ENCODE data around the gene ADK. TPM values are rescaled to one million over a fixed set of nuclear protein-coding genes. Genes with fewer than 3 reads are reported as not detected.
A peak's percentile ranks its signal among the peaks of the same experiment; 100 is the strongest.
"Not testable (repeated sequence)": the region's sequence is repeated elsewhere in the genome, so short reads cannot be mapped to it uniquely, and the experiment has no call there.

Gene ADK
- total and polyA plus RNA-seq, 2 experiments from 2014 or later: 46.7 to 53.7 TPM

DNA sequence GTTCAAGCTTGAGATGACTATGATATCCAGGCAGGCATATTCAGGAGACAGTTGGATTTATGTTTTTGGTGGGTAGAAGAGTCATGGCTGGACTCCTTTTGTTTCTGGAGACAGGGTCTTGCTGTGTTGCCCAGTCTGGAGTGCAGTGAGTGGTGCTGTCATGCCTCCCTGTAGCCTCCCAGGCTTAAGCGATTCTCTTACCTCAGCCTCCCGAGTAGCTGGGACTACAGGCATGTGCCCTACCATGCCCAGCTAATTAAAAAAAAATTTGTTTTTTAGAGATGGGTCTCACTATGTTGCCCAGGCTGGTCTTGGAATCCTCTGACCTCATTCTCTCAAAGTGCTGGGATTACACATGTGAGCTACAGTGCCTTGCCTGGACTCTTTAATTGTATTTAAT is 62.0 kb downstream of the ADK start:
- Histone ChIP-seq H3K36me3 (replicated peaks; ENCODE audit: insufficient read depth, low read depth) (no peaks in the 10 kb centered on the region), H3K9me3 (ENCODE audit: low read depth) (no peaks in the 10 kb centered on the region), H3K4me3 (no peak overlapping the region), H4K20me1 (ENCODE audit: insufficient read depth, poor library complexity, severe bottlenecking) (no peaks in the 10 kb centered on the region), H3K4me2 (no peak overlapping the region), H3K79me2 (peaks cover 44% of the 10 kb centered on the region), H3K4me1 (ENCODE audit: insufficient read depth) (no peaks in the 10 kb centered on the region), H2AFZ (no peak overlapping the region), H3K27ac (no peak overlapping the region), H3K9me2 (replicated peaks; ENCODE audit: insufficient read depth) (no peaks in the 10 kb centered on the region), H3K27me3 (no peaks in the 10 kb centered on the region)
- DNase-seq (ENCODE audit: low spot score): no peak
- 96% methylated on average over 2 of the region's 2 CpGs for WGBS (ENCODE audit: low lambda C conversion rate, missing lambda C conversion rate)
- no peak for TF ChIP-seq EZH2 (IDR thresholded peaks at IDR 0.05; ENCODE audit: borderline replicate concordance)
- no peak for TF ChIP-seq EZH2phosphoT487 (IDR thresholded peaks at IDR 0.05; ENCODE audit: low read depth, severe bottlenecking, unreplicated experiment)
- TF ChIP-seq, protein P1, sequence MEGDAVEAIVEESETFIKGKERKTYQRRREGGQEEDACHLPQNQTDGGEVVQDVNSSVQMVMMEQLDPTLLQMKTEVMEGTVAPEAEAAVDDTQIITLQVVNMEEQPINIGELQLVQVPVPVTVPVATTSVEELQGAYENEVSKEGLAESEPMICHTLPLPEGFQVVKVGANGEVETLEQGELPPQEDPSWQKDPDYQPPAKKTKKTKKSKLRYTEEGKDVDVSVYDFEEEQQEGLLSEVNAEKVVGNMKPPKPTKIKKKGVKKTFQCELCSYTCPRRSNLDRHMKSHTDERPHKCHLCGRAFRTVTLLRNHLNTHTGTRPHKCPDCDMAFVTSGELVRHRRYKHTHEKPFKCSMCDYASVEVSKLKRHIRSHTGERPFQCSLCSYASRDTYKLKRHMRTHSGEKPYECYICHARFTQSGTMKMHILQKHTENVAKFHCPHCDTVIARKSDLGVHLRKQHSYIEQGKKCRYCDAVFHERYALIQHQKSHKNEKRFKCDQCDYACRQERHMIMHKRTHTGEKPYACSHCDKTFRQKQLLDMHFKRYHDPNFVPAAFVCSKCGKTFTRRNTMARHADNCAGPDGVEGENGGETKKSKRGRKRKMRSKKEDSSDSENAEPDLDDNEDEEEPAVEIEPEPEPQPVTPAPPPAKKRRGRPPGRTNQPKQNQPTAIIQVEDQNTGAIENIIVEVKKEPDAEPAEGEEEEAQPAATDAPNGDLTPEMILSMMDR (IDR thresholded peaks at IDR 0.05; ENCODE audit: poor library complexity): no peak

DNA sequence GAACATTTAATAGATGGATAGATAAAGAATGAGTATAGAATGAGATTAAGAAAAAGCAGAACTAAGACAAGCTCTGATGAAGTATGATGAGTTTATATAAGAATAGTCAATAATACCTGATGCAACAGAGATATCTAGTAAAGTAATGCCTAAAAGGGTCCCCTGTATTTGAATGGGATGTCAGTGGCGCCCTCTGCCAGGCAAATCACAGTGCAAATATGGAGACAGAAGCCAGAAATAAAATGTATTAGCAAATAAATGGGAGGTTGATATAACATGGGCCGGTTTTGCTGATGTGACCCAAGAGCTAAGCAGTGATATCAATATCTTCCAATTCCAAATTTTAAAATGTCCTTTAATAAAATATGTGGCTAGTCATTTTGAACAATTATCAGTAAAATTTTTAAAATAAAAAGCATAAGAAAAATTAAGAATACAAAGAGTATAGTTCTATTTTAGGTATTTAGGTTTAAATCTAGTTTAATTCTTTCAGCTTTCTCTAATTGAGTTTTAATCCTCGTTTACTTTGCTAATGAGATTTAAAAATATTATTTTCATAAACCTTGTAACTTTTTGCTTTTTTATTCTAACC is 62.6 kb downstream of the ADK start:
- no peaks in the 10 kb centered on the region for H3K9me3 ChIP-seq (ENCODE audit: low read depth)
- no peaks in the 10 kb centered on the region for H3K9me2 ChIP-seq (replicated peaks; ENCODE audit: insufficient read depth)
- no peak overlapping the region for H3K27ac ChIP-seq
- DNase-seq (ENCODE audit: low spot score): peak; percentile 18
- no peak for TF ChIP-seq EZH2 (IDR thresholded peaks at IDR 0.05; ENCODE audit: borderline replicate concordance)
- TF ChIP-seq, protein P1 (IDR thresholded peaks at IDR 0.05; ENCODE audit: poor library complexity): peak; percentile 52
- H2AFZ ChIP-seq: no peak overlapping the region
- H3K4me3 ChIP-seq: no peak overlapping the region
- no peaks in the 10 kb centered on the region for H4K20me1 ChIP-seq (ENCODE audit: insufficient read depth, poor library complexity, severe bottlenecking)
- H3K27me3 ChIP-seq: no peaks in the 10 kb centered on the region
- H3K36me3 ChIP-seq (replicated peaks; ENCODE audit: insufficient read depth, low read depth): no peaks in the 10 kb centered on the region
- peaks cover 44% of the 10 kb centered on the region for H3K79me2 ChIP-seq
- H3K4me2 ChIP-seq: no peak overlapping the region
- 67% methylated on average over 3 of the region's 3 CpGs for WGBS (ENCODE audit: low lambda C conversion rate, missing lambda C conversion rate)
- no peaks in the 10 kb centered on the region for H3K4me1 ChIP-seq (ENCODE audit: insufficient read depth)

DNA sequence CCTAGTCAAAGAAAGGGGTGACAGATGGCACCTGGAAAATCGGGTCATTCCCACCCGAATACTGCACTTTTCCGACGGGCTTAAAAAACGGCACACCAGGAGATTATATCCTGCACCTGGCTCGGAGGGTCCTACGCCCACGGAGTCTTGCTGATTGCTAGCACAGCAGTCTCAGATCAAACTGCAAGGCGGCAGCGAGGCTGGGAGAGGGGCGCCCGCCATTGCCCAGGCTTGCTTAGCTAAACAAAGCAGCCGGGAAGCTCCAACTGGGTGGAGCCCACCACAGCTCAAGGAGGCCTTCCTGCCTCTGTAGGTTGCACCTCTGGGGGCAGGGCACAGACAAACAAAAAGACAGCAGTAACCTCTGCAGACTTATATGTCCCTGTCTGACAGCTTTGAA is 66.1 kb downstream of the ADK start:
- not testable (repeated sequence) for H3K4me1 ChIP-seq (ENCODE audit: insufficient read depth); H3K27me3 ChIP-seq; H3K36me3 ChIP-seq (replicated peaks; ENCODE audit: insufficient read depth, low read depth); H2AFZ ChIP-seq; H3K4me2 ChIP-seq; H3K27ac ChIP-seq; H4K20me1 ChIP-seq (ENCODE audit: insufficient read depth, poor library complexity, severe bottlenecking); DNase-seq (ENCODE audit: low spot score); H3K9me2 ChIP-seq (replicated peaks; ENCODE audit: insufficient read depth); H3K4me3 ChIP-seq; H3K9me3 ChIP-seq (ENCODE audit: low read depth)
- WGBS (ENCODE audit: low lambda C conversion rate, missing lambda C conversion rate): 90% methylated on average over 12 of the region's 13 CpGs
- peaks cover 26% of the 10 kb centered on the region for H3K79me2 ChIP-seq

DNA sequence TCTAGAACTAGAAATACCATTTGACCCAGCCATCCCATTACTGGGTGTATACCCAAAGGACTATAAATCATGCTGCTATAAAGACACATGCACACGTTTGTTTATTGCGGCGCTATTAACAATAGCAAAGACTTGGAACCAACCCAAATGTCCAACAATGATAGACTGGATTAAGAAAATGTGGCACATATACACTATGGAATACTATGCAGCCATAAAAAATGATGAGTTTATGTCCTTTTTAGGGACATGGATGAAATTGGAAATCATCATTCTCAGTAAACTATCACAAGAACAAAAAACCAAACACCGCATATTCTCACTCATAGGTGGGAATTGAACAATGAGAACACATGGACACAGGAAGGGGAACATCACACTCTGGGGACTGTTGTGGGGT is 71.4 kb downstream of the ADK start:
- not testable (repeated sequence) for H3K36me3 ChIP-seq (replicated peaks; ENCODE audit: insufficient read depth, low read depth); DNase-seq (ENCODE audit: low spot score); H3K4me3 ChIP-seq; H3K79me2 ChIP-seq; H3K4me2 ChIP-seq; H4K20me1 ChIP-seq (ENCODE audit: insufficient read depth, poor library complexity, severe bottlenecking); H3K9me2 ChIP-seq (replicated peaks; ENCODE audit: insufficient read depth); H3K27ac ChIP-seq; H2AFZ ChIP-seq; H3K9me3 ChIP-seq (ENCODE audit: low read depth); H3K27me3 ChIP-seq; H3K4me1 ChIP-seq (ENCODE audit: insufficient read depth)
- WGBS (ENCODE audit: low lambda C conversion rate, missing lambda C conversion rate): 90% methylated on average over 4 of the region's 4 CpGs
